Stimulated activated CD4-positive, alpha-beta T cell treated with anti-CD3 and anti-CD28 coated beads, Interleukin-12 subunit alpha, Interleukin-12 subunit beta, amount 100 ng/mL, for 4 hours (primary cell): Measurements from ENCODE around the gene PYDC1.
A peak's percentile ranks its signal among the peaks of the same experiment; 100 is the strongest.
"Not testable (repeated sequence)": the region's sequence is repeated elsewhere in the genome, so short reads cannot be mapped to it uniquely, and the experiment has no call there.

Source experiments
- DNase-seq: peaks from one replicate; pipeline ENCODE4 v3.0.0-alpha.2; 2020

The PYDC1 gene

DNA sequence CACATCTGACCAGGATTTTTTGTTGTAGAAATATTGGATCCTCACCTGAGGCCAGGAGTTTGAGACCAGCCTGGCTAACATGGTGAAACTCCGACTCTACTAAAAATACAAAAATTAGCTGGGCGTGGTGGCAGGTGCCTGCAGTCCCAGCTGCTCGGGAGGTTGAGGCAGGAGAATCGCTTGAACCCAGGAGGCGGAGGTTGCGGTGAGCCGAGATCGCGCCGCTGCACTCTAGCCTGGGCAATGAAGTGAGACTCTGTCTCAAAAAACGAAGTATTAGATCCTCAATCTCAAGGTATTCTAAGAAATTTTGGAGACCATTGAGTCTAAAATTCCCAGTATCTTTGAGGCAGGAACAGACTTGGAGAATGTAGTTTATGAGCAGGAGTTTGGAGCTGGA is 21.1 kb downstream of the PYDC1 start:
- DNase-seq = not testable (repeated sequence)

DNA sequence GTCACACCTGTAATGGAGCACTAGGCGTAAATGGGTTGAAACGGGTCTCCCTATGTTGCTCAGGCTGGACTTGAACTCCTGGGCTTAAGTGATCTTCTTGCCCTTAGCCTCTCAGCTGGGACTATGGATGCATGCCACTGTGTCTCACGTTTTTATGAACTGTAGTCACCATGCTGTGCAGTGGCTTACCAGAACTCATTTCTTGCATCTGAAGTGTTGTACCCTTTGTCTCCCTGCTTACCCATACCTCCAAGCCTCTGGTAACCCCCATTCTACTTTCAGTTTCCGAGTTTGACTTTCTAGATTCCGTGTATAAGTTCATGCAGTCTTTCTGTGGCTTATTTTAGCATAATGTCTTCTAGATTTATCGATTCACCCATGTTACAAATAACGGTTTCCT is 22.0 kb downstream of the PYDC1 start:
- no peak for DNase-seq

GRCh38 chr16:31193874-31194273 is 23.1 kb downstream of the PYDC1 start:
- DNase-seq = no peak

- DNase-seq = no peak
Measured at GRCh38 chr16:31192856-31193642, 23.9 kb downstream of the PYDC1 start.

GRCh38 chr16:31191697-31192428 is 25.1 kb downstream of the PYDC1 start:
- no peak for DNase-seq

DNA sequence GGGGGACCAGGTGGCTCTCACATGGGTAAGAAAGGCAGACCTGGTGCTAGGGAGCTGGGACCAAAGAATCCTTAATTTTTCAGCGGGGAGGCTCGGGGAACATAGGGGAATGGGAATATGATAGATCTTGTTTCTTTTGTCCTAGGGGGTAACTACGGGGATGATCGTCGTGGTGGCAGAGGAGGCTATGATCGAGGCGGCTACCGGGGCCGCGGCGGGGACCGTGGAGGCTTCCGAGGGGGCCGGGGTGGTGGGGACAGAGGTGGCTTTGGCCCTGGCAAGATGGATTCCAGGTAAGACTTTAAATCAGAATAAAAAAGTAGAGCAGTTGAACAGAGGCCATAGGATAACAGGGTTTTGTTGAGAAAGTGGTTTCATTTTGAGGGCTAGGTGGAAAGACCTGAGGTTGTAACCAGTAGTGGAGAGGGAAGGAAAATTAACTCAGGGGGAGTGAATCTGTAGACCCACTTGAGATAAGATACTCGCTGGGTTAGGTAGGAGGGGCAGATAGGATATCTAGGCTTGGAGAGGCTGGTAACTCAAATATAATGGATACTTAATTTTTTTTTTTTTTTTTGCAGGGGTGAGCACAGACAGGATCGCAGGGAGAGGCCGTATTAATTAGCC is 26.0 kb downstream of the PYDC1 start:
- no peak for DNase-seq

DNA sequence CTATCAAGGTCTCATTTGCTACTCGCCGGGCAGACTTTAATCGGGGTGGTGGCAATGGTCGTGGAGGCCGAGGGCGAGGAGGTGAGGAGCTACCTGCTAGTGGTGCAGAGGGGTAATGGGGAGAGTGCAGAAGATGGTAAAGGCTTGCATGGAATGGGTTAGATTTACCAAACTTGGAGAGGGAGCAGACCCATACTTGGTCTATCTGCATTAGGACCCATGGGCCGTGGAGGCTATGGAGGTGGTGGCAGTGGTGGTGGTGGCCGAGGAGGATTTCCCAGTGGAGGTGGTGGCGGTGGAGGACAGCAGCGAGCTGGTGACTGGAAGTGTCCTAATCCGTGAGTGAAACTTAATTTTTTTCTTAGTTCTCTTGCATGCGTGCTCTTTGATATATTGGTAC is 26.9 kb downstream of the PYDC1 start:
- no peak for DNase-seq

- no peak for DNase-seq
Measured at GRCh38 chr16:31189412-31189778, 27.5 kb downstream of the PYDC1 start.

DNA sequence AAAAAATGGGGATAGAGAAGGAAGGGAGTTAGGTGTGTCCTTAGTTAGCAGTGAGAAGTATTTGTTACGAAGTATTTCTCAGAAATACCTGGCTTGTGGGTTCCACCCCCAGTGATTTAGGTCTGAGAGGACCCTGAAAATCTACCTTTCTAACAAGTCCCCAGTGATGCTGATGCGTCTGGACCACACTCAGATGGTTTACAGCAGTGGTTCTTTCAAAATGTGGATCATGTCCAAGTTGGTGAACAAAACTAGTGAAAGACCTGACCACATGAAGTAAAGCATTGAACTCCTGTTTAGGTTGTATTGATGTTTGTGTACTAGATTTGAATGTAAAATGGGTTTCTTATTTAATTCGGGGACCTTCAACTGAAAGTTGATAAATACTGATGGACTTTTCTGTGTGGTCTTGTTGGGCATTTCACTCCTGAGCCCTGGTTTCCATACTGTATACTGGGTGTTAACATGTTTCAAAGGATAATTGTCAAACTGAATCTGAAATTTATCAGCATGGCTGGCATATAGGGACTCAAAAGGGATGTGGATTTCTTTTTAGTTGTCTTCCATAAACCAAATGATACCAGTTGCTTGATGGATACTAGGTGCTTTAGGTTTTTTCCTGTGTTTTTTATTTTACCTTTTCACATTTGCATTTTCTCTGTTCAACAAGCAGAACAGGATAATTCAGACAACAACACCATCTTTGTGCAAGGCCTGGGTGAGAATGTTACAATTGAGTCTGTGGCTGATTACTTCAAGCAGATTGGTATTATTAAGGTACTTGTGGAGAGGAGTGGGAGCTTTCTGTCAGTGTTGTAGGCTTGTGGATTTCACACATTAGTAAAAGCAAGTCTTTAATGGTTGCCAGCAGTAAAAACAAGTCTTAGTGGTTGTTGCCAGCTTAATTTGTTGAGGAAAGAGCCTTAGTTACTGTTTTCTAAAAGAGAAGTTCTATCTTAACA is 28.2 kb downstream of the PYDC1 start:
- DNase-seq = no peak

- no peak for DNase-seq
Measured at GRCh38 chr16:31187808-31188189, 29.1 kb downstream of the PYDC1 start.

DNA sequence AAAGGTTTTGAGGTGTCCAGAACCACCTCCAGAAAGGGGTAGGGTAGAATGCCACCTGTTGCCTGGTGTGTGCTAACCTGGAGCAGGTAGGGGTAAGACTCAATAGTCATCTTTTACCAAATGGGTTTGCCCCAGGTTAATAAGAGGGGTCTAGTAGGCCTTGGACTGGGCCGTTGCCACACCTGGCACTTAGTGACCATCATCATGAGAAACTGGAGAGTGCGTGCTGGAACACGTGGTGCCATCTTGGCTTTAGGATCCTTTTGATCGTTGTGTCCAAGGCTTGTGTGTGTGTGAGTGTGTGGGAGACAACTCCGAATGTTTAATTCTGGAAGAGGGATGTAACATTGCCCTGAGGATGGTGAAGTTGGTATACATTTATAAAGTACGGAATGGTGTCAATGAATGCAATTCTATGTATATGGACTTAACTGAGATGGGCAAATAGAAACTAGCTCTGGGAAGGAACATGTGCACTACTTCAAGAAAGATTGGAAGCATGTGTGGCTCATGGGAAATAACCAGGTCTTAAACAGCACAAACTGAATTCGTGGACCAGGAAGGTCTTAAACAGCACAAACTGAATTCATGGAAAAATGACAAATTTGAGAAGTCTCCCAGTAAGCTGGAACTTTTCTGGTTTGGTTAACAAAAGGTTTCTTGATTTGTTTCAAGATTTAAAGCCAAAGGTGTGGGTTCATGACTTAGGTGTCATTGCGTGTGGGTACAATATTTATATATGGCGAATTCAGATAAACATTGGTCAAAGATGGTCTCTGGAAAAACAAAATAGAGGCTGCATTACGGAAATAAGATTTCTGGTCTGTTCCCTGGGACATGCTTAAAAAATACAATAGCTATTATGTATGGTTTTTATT is 29.8 kb downstream of the PYDC1 start:
- DNase-seq = no peak

- no peak for DNase-seq
Measured at GRCh38 chr16:31186176-31186575, 30.8 kb downstream of the PYDC1 start.

- no peak for DNase-seq
Measured at GRCh38 chr16:31185339-31185738, 31.6 kb downstream of the PYDC1 start.

GRCh38 chr16:31184888-31185287 is 32.0 kb downstream of the PYDC1 start:
- DNase-seq = no peak

DNA sequence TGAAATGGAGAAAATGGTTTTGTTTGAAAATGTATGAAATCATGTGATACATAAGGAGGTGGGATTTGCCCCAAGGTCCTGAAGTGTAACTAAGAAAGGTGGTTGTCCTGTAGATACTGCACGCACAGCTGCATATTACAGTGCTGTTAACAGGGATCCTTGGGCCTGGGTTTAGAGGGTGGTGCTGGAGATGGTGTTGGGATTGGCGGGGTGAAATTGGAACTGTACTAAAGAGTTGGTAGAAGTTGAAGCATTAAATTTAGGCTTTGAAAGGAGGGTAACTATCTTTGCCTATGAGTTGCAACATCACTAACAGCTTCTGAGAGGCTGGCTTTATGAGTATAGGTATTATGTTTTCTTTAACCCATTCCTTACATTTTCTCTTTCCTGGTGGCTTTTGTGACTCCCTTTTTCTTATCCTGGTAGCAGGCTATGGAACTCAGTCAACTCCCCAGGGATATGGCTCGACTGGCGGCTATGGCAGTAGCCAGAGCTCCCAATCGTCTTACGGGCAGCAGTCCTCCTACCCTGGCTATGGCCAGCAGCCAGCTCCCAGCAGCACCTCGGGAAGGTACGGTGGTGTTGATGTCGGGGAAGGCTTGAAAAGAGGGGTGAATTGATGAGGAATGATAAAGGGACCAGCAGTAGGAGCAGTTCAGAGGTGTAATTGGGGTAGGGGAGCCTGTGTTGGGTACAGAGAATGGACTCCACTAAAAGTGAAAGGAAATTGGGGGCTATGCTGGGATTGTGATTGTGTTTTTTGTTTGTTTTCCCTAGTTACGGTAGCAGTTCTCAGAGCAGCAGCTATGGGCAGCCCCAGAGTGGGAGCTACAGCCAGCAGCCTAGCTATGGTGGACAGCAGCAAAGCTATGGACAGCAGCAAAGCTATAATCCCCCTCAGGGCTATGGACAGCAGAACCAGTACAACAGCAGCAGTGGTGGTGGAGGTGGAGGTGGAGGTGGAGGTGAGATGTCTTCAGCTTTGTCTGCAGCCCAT is 33.2 kb downstream of the PYDC1 start:
- no peak for DNase-seq

DNA sequence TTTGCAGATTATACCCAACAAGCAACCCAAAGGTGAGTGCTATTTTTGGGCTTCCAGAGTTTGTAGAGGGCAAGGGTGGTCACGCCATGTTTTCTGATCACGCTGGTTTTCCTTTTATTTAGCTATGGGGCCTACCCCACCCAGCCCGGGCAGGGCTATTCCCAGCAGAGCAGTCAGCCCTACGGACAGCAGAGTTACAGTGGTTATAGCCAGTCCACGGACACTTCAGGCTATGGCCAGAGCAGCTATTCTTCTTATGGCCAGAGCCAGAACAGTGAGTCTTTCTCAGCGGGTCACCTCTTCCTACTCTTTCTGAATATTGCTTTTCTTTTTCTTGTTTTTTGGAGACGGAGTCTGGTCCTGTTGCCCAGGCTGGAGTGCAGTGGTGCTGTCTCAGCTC is 34.5 kb downstream of the PYDC1 start:
- DNase-seq = no peak

- no peak for DNase-seq
Measured at GRCh38 chr16:31181102-31181830, 35.7 kb downstream of the PYDC1 start.

DNA sequence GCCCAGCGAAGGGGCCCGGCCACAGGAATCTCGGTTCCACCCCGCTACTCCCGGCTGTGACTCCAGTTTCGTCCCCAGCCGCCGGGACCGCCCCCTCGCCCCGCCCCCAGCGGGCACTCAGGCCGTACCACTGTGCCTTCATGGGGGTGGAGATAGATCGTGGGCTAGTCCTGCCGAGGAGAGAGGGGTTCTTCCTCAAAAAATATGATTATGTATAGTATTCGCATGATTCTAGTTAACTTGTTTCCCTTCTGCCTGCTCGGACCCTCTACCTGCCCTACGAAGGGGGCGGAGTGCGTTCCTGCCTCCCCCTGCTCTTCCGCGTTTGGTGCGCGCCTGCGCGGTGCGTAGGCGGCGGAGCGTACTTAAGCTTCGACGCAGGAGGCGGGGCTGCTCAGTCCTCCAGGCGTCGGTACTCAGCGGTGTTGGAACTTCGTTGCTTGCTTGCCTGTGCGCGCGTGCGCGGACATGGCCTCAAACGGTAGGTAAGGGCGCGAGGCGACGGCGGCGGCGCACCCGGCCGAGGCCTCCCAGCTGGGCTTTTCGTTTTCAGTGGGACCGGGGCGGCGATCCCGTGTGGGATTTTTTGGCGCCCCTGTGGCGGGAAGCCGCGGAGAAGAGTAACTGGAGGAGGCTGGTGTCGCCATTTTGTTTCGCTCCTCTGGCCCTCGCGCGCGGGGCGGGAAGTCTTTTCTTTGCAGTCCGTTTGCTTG is 37.0 kb downstream of the PYDC1 start, which contains the start of gene FUS:
TSS of gene FUS (plus strand) at position 393 of the 713 bp plus-strand sequence. CDS start at position 469, 76 bp downstream.
- peak; percentile 89 for DNase-seq

- no peak for DNase-seq
Measured at GRCh38 chr16:31179219-31179746, 37.7 kb downstream of the PYDC1 start.
